Stomach (tissue), 9 donors: ENCODE measurements around the gene NOC4L. TPM values are rescaled to one million over a fixed set of nuclear protein-coding genes. Genes with fewer than 3 reads are reported as not detected.
A peak's percentile ranks its signal among the peaks of the same experiment; 100 is the strongest.
"Not testable (repeated sequence)": the region's sequence is repeated elsewhere in the genome, so short reads cannot be mapped to it uniquely, and the experiment has no call there.

Experiments
- DNase-seq, 2 donors: peaks; one replicate each; pipeline versions ENCODE4 v3.0.0 to v3.0.0-alpha.2; 2013 to 2019
- H3K27ac ChIP-seq, 5 donors: fragments of 200-600 bp in 4 of 5; sonication (generic) in 4 of 5; one replicate each; pipeline ENCODE4 v1.5.1; 2013 to 2019; ENCODE audit warnings: mild to moderate bottlenecking in 1 of 5, moderate library complexity in 1 of 5
- H3K27me3 ChIP-seq, 3 donors: fragments of 200-600 bp; sonication (generic); one replicate each; pipeline ENCODE4 v1.5.1; 2017 to 2019; ENCODE audit warnings: mixed run types in 1 of 3
- H3K36me3 ChIP-seq, 4 donors: fragments of 200-600 bp; sonication (generic); 1 replicate in 3 of 4; 2 replicates in 1 of 4; pipeline ENCODE4 v1.5.1; 2016 to 2019
- H3K4me1 ChIP-seq, 4 donors: fragments of 200-600 bp; sonication (generic); one replicate each; pipeline ENCODE4 v1.5.1; 2016 to 2019
- H3K4me3 ChIP-seq, 4 donors: fragments of 200-600 bp; sonication (generic) in 3 of 4; one replicate each; pipeline ENCODE4 v1.5.1; 2016 to 2019; ENCODE audit warnings: mild to moderate bottlenecking in 1 of 4
- H3K9me3 ChIP-seq, 4 donors: fragments of 200-600 bp; sonication (generic); one replicate each; pipeline ENCODE4 v1.5.1; 2016 to 2019
- CTCF ChIP-seq, 7 experiments: fragments of 450-650 bp in 4 of 7; fragments of 200-600 bp in 3 of 7; sonication (generic) in 3 of 7; IDR thresholded peaks; one replicate each; pipeline ENCODE4 v1.5.1; 2016 to 2019; ENCODE audit warnings: antibody characterized with exemption in 7 of 7, control low read depth in 2 of 7, mild to moderate bottlenecking in 1 of 7
- EP300 ChIP-seq: sonication (generic); formaldehyde crosslinking; IDR thresholded peaks from one replicate; pipeline ENCODE4 v1.6.1; 2017; ENCODE audit warnings: antibody characterized with exemption
- POLR2A ChIP-seq, 4 donors: fragments of 450-650 bp; IDR thresholded peaks; one replicate each; pipeline ENCODE4 v1.6.1; 2016; ENCODE audit warnings: antibody characterized with exemption in 4 of 4, control low read depth in 2 of 4, mild to moderate bottlenecking in 1 of 4, moderate library complexity in 1 of 4
- POLR2AphosphoS5 ChIP-seq, 3 donors: sonication (generic); formaldehyde crosslinking; IDR thresholded peaks; one replicate each; pipeline ENCODE4 v1.6.1; 2016; ENCODE audit warnings: antibody characterized with exemption in 3 of 3
- WGBS, 5 donors: extraction: QIAGEN DNeasy Blood & Tissue Kit in 3 of 5; methylation state at CpG; one replicate each; pipeline versions ENCODE4 v1.1.5 to v1.1.7; 2013 to 2018; 5-methylcytosine and 5-hydroxymethylcytosine counted together
- intact Hi-C: fragments of 100-400 bp; cut with DNase I; formaldehyde crosslinking; loops from one replicate; pipeline ENCODE4 v1.15.1; 2023; ENCODE audit warnings: low total_unique reads
- polyA plus RNA-seq, 3 donors: library from polyadenylated mRNA; stranded (reverse); fragments of 200-250 nt; gene quantifications; one replicate each; pipeline ENCODE4 v1.2.3, GENCODE V29; 2013
- total RNA-seq, 5 donors: library from RNA; depleted of rRNA; stranded (reverse); fragments of >200 nt; gene quantifications; one replicate each; pipeline versions ENCODE4 v1.1.0 to v1.2.3, GENCODE V29; 2014 to 2016
- donor health status: healthy with polysubstance abuse.
- donor health status: Bipolar disorder and iron deficiency.
- donor health status: healthy.

Gene NOC4L
- total and polyA plus RNA-seq, 8 donors = 2.2 to 63.6 (median 28.6) TPM

- DNase-seq = no peak
- TF ChIP-seq EP300 (no peak), CTCF (IDR thresholded peaks at IDR 0.05) (no peak), POLR2A (IDR thresholded peaks at IDR 0.05) (no peak), POLR2AphosphoS5 (IDR thresholded peaks at IDR 0.05) (no peak)
- Histone ChIP-seq H3K27me3 (peaks cover 0 to 14% (median 0%) of the 10 kb centered on the region in 3 donors), H3K27ac (peak overlapping the region in 1 of 5 donors; percentile 87), H3K9me3 (peaks cover 0 to 33% (median 29%) of the 10 kb centered on the region in 4 donors), H3K36me3 (no peaks in the 10 kb centered on the region), H3K4me1 (peaks cover 17 to 38% (median 26%) of the 10 kb centered on the region in 4 donors), H3K4me3 (peak overlapping the region in 1 of 4 donors; percentile 53)
- WGBS, 5 donors = 77 to 90% (median 86%) methylated on average over 29 to 30 of the region's 30 CpGs
- intact Hi-C loops = no loop called here
Measured at GRCh38 chr12:132190834-132191500, 46.7 kb downstream of the NOC4L start.

- WGBS, 5 donors = 67 to 77% (median 75%) methylated on average over 10 to 31 of the region's 31 CpGs
- TF ChIP-seq POLR2AphosphoS5 (IDR thresholded peaks at IDR 0.05) (no peak), POLR2A (IDR thresholded peaks at IDR 0.05) (no peak), CTCF (IDR thresholded peaks at IDR 0.05) (no peak), EP300 (no peak)
- Histone ChIP-seq H3K4me3 (no peak overlapping the region), H3K27me3 (peaks cover 0 to 14% (median 0%) of the 10 kb centered on the region in 3 donors), H3K9me3 (peaks cover 0 to 25% (median 20%) of the 10 kb centered on the region in 4 donors), H3K36me3 (no peaks in the 10 kb centered on the region), H3K27ac (no peak overlapping the region), H3K4me1 (peaks cover 17 to 29% (median 26%) of the 10 kb centered on the region in 4 donors)
- intact Hi-C loops = no loop called here
- peak in 1 of 2 donors; percentile 37 for DNase-seq
Measured at GRCh38 chr12:132191715-132192553, 47.7 kb downstream of the NOC4L start.

GRCh38 chr12:132194056-132194455, 49.8 kb downstream of the NOC4L start:
- DNase-seq = no peak
- peaks cover 0 to 8% (median 0%) of the 10 kb centered on the region in 3 donors for H3K27me3 ChIP-seq
- no peaks in the 10 kb centered on the region for H3K36me3 ChIP-seq
- peaks cover 15 to 22% (median 17%) of the 10 kb centered on the region in 4 donors for H3K4me1 ChIP-seq
- no peak overlapping the region for H3K4me3 ChIP-seq
- H3K27ac ChIP-seq = no peak overlapping the region
- peaks cover 0 to 16% (median 12%) of the 10 kb centered on the region in 4 donors for H3K9me3 ChIP-seq
- WGBS, 5 donors = 49 to 77% (median 57%) methylated on average over 5 to 10 of the region's 10 CpGs
- TF ChIP-seq CTCF (IDR thresholded peaks at IDR 0.05) (no peak), POLR2AphosphoS5 (IDR thresholded peaks at IDR 0.05) (no peak), EP300 (no peak), POLR2A (IDR thresholded peaks at IDR 0.05) (no peak)
- intact Hi-C loops = no loop called here

- intact Hi-C loops = no loop called here
- no peak overlapping the region for H3K4me3 ChIP-seq
- no peak overlapping the region for H3K27ac ChIP-seq
- peaks cover 0 to 8% (median 0%) of the 10 kb centered on the region in 3 donors for H3K27me3 ChIP-seq
- peaks cover 0 to 16% (median 12%) of the 10 kb centered on the region in 4 donors for H3K9me3 ChIP-seq
- peaks cover 10 to 17% (median 12%) of the 10 kb centered on the region in 4 donors for H3K4me1 ChIP-seq
- WGBS, 5 donors = 67 to 80% (median 78%) methylated on average over 7 to 8 of the region's 8 CpGs
- H3K36me3 ChIP-seq = no peaks in the 10 kb centered on the region
- no peak for TF ChIP-seq POLR2AphosphoS5 (IDR thresholded peaks at IDR 0.05)
- TF ChIP-seq POLR2A (IDR thresholded peaks at IDR 0.05) = no peak
- TF ChIP-seq CTCF (IDR thresholded peaks at IDR 0.05) = no peak
- no peak for TF ChIP-seq EP300
- no peak for DNase-seq
Measured at GRCh38 chr12:132194556-132194955, 50.3 kb downstream of the NOC4L start.

GRCh38 chr12:132195242-132195641, 51.0 kb downstream of the NOC4L start:
- intact Hi-C loops, H3K36me3 ChIP-seq, H3K27ac ChIP-seq, H3K4me3 ChIP-seq, DNase-seq: not testable (repeated sequence)
- Histone ChIP-seq H3K9me3 (peaks cover 0 to 16% (median 12%) of the 10 kb centered on the region in 4 donors), H3K4me1 (peaks cover 7 to 10% (median 9%) of the 10 kb centered on the region in 4 donors), H3K27me3 (peaks cover 0 to 10% (median 0%) of the 10 kb centered on the region in 3 donors)
- WGBS, 5 donors = 87 to 91% (median 88%) methylated on average over 12 of the region's 12 CpGs
